HepG2 (cell line): Measurements from ENCODE around the gene OPRM1. TPM values are rescaled to one million over a fixed set of nuclear protein-coding genes. Genes with fewer than 3 reads are reported as not detected.
A peak's percentile ranks its signal among the peaks of the same experiment; 100 is the strongest.

Experiments used
- ATAC-seq: fragments of 200-7000 bp; cut with Tn5 transposase; 3 replicates; pipeline ENCODE4 v1.9.1; 2020; ENCODE audit warnings: mild to moderate bottlenecking, moderate library complexity
- BruUV-seq: library from RNA; stranded (reverse); fragments of 400-500 nt; replicated peaks from 2 replicates; lab custom pipeline; 2021; lab: Mats Ljungman, UMichigan
- CTCF ChIA-PET: fragments of 300-600 bp; formaldehyde crosslinking; extraction: SDS; loops from one replicate; lab custom pipeline; 2021; ENCODE audit warnings: low total read pairs, inconsistent platforms, low intra/inter-chr PET ratio; lab: Yijun Ruan, JAX
- POLR2A ChIA-PET: fragments of 350-600 bp; sonication (Branson Sonifier 250); formaldehyde crosslinking; loops from one replicate; lab custom pipeline; 2020; ENCODE audit warnings: antibody characterized with exemption, inconsistent platforms; lab: Yijun Ruan, JAX
- DNase-seq: peaks from one replicate; pipeline ENCODE4 v3.0.0-alpha.2; 2015; ENCODE audit warnings: low spot score
- FAIRE-seq: peaks from 3 replicates; lab custom pipeline; 2011; peaks lifted over from hg19 to GRCh38; lab: Jason Lieb, UNC
- H2AFZ ChIP-seq: one replicate; pipeline ENCODE4 v1.6.1; 2011; ENCODE audit warnings: low read length, inconsistent platforms
- H3K27ac ChIP-seq: fragments of 300-600 bp; 3 replicates; pipeline ENCODE4 v1.8.0; 2011; ENCODE audit warnings: mixed run types, mild to moderate bottlenecking, mixed read lengths, low read length, inconsistent platforms; ENCODE audit not compliant: insufficient read depth; ENCODE audit errors: extremely low read length
- H3K27me3 ChIP-seq, 2 experiments: fragments of 200-600 bp in 1 of 2; 2 replicates in 1 of 2; 3 replicates in 1 of 2; pipeline versions ENCODE4 v1.6.0 to v1.8.0; 2011; ENCODE audit warnings: low read length in 2 of 2, mild to moderate bottlenecking in 2 of 2, moderate library complexity in 2 of 2, inconsistent platforms in 1 of 2; ENCODE audit not compliant: insufficient read depth in 2 of 2, control insufficient read depth in 1 of 2
- H3K36me3 ChIP-seq, 2 experiments: fragments of 200-600 bp in 1 of 2; replicated peaks in 1 of 2; 2 replicates in 1 of 2; 3 replicates in 1 of 2; pipeline versions ENCODE4 v1.5.1 to v1.8.0; 2011; ENCODE audit warnings: low read length in 2 of 2, inconsistent platforms in 1 of 2; ENCODE audit not compliant: insufficient read depth in 2 of 2, control insufficient read depth in 1 of 2
- H3K4me1 ChIP-seq: 2 replicates; pipeline ENCODE4 v1.5.1; 2012; ENCODE audit warnings: low read length, inconsistent platforms; ENCODE audit not compliant: insufficient read depth
- H3K4me2 ChIP-seq: 2 replicates; pipeline ENCODE4 v1.6.0; 2011; ENCODE audit warnings: low read depth, low read length, inconsistent platforms
- H3K4me3 ChIP-seq, 3 experiments: fragments of 200-600 bp in 1 of 3; sonication (generic), shearing (Covaris generic) in 1 of 3; replicated peaks in 1 of 3; 2 replicates each; pipeline ENCODE4 v1.5.1; 2011 to 2016; ENCODE audit warnings: low read length in 3 of 3, inconsistent platforms in 2 of 3, low read depth in 2 of 3, mild to moderate bottlenecking in 2 of 3, control low read depth in 1 of 3, mixed read lengths in 1 of 3; ENCODE audit not compliant: insufficient read depth in 1 of 3
- H3K79me2 ChIP-seq: one replicate; pipeline ENCODE4 v1.6.1; 2011; ENCODE audit warnings: low read length, inconsistent platforms; ENCODE audit not compliant: insufficient read depth
- H3K9ac ChIP-seq: 2 replicates; pipeline ENCODE4 v1.6.0; 2011; ENCODE audit warnings: mild to moderate bottlenecking, low read depth, low read length, inconsistent platforms; ENCODE audit not compliant: insufficient read depth
- H3K9me3 ChIP-seq: 2 replicates; pipeline ENCODE4 v1.5.1; 2012; ENCODE audit warnings: mild to moderate bottlenecking, low read length
- H4K20me1 ChIP-seq: 2 replicates; pipeline ENCODE4 v1.6.0; 2011; ENCODE audit warnings: inconsistent platforms, mild to moderate bottlenecking, low read length, moderate library complexity; ENCODE audit not compliant: insufficient read depth
- HHEX ChIP-seq: IDR thresholded peaks from 2 replicates; pipeline ENCODE4 v1.6.1; 2016; ENCODE audit warnings: control low read depth
- HNF4G ChIP-seq, 2 experiments: sonication (generic) in 1 of 2; formaldehyde crosslinking in 1 of 2; IDR thresholded peaks; 2 replicates each; pipeline versions ENCODE4 v1.4.0 to v1.6.1; 2011 to 2020; ENCODE audit warnings: borderline replicate concordance in 2 of 2, low read depth in 2 of 2, mild to moderate bottlenecking in 2 of 2, low read length in 1 of 2, missing genetic modification reagents in 1 of 2, moderate library complexity in 1 of 2
- MLX ChIP-seq: IDR thresholded peaks from 2 replicates; pipeline ENCODE4 v1.6.1; 2016
- NCOA2 ChIP-seq: sonication (generic); formaldehyde crosslinking; IDR thresholded peaks from 2 replicates; pipeline ENCODE4 v1.8.0; 2022; ENCODE audit warnings: inconsistent platforms
- WGBS: methylation state at CpG from one replicate; pipeline ENCODE4 v1.1.6; 2017; ENCODE audit warnings: low lambda C conversion rate; 5-methylcytosine and 5-hydroxymethylcytosine counted together
- in situ Hi-C: cut with HindIII; loops from 2 replicates; pipeline ENCODE4 v1.10.0; 2017; ENCODE audit warnings: low pct_unique_long_range_greater_than_20kb; ENCODE audit not compliant: extremely low pct_ligation_motif_present
- intact Hi-C: fragments of 100-400 bp; cut with micrococcal nuclease; formaldehyde crosslinking; loops from one replicate; pipeline ENCODE4 v1.10.0; 2022; ENCODE audit not compliant: unreplicated experiment
- polyA plus RNA-seq, 8 experiments: library from polyadenylated mRNA; depleted of rRNA in 3 of 8; stranded (reverse) in 7 of 8; unstranded in 1 of 8; fragments of >200 nt; fragmentation: Illumina TruSeq in 4 of 8; extraction: Trizol in 4 of 8; gene quantifications; 2 replicates each; pipeline versions ENCODE4 v1.2.1 to v1.2.3, GENCODE V29; 2011 to 2016; ENCODE audit warnings: low read depth in 4 of 8, missing spikeins in 1 of 8, mixed read lengths in 1 of 8; ENCODE audit not compliant: insufficient read depth in 1 of 8
- total RNA-seq, 5 experiments: library from RNA; depleted of rRNA; stranded (reverse); fragments of >200 nt; fragmentation: Illumina TruSeq; extraction: Trizol; gene quantifications; 2 replicates each; pipeline ENCODE4 v1.2.3, GENCODE V29; 2016; ENCODE audit warnings: low read depth in 1 of 5

The OPRM1 gene
- total and polyA plus RNA-seq, 2 of the 13 experiments (the other 11 are each of a cell fraction or from before 2014, with no cell fraction given), result not detected

DNA sequence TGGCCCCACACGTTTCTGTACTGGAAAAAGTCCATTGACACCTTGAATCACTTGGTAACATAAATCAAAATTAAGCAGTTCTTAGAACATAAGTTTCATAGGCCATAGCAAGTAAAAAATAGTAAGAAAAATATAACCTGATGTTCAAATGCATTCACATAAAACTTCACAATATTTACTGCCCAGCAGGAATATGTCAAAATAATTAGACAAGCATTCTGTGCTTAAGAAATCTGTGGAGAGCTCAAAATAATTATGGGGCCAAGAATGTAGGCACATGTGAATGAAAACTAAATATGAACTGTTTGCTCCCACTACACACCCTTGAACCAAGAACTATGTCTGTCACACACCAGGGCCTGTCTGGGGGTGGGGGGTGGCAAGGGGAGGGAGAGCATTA is 246.8 kb downstream of the OPRM1 start:
- Histone ChIP-seq H3K4me1 (no peaks in the 10 kb centered on the region), H3K27ac (no peak overlapping the region), H3K9me3 (no peaks in the 10 kb centered on the region), H3K27me3 (no peaks in the 10 kb centered on the region), H3K9ac (no peak overlapping the region), H3K4me3 (no peak overlapping the region), H3K4me2 (no peak overlapping the region), H3K79me2 (no peaks in the 10 kb centered on the region), H2AFZ (no peak overlapping the region), H3K36me3 (no peaks in the 10 kb centered on the region), H4K20me1 (no peaks in the 10 kb centered on the region)
- no peak for TF ChIP-seq NCOA2
- no TSS peak for BruUV-seq
- FAIRE-seq, result no peak
- ATAC-seq, result no peak
- ChIA-PET CTCF (no interaction called here), POLR2A (interaction anchor here (0.7 kb wide), 1 partner anchor 79 kb away, joined by 3 read pairs; no protein-coding TSS in a partner anchor)
- no peak for DNase-seq
- WGBS, result 0% methylated on average over 1 of the region's 1 CpG
- intact Hi-C loops, result no loop called here
- in situ Hi-C loops, result no loop called here

GRCh38 chr6:154289818-154290508 is 250.9 kb downstream of the OPRM1 start:
- H3K9ac ChIP-seq, result no peak overlapping the region
- intact Hi-C loops (no loop called here), in situ Hi-C loops (no loop called here)
- FAIRE-seq (no peak), DNase-seq (no peak), ATAC-seq (peak; percentile 36; the same call in 1 of the 3 replicates)
- WGBS, result 40% methylated on average over 6 of the region's 6 CpGs
- H4K20me1 ChIP-seq, result no peaks in the 10 kb centered on the region
- no peaks in the 10 kb centered on the region for H3K9me3 ChIP-seq
- ChIA-PET CTCF (no interaction called here), POLR2A (no interaction called here)
- H3K4me3 ChIP-seq, result no peak overlapping the region
- no TSS peak for BruUV-seq
- H3K27me3 ChIP-seq, result no peaks in the 10 kb centered on the region
- TF ChIP-seq MLX (CRISPR knock-in tag), result no peak
- TF ChIP-seq HNF4G (IDR thresholded peaks at IDR 0.05; ENCODE audit: borderline replicate concordance, low read depth, low read length), result no peak
- no peak for TF ChIP-seq HNF4G (CRISPR knock-in tag; IDR thresholded peaks at IDR 0.05; ENCODE audit: borderline replicate concordance, low read depth)
- no peak for TF ChIP-seq HHEX (CRISPR knock-in tag)
- no peaks in the 10 kb centered on the region for H3K79me2 ChIP-seq
- no peak overlapping the region for H3K4me2 ChIP-seq
- no peaks in the 10 kb centered on the region for H3K36me3 ChIP-seq
- peaks cover 6% of the 10 kb centered on the region; the same call in 1 of the 2 replicates for H3K4me1 ChIP-seq
- no peak overlapping the region for H2AFZ ChIP-seq
- H3K27ac ChIP-seq, result no peak overlapping the region
